ENCODE data around the gene FOXN3. TPM values are rescaled to one million over a fixed set of nuclear protein-coding genes. Genes with fewer than 3 reads are reported as not detected.

The FOXN3 gene
- total RNA-seq, 1 donor from 2014 or later, result 34.5 TPM

DNA sequence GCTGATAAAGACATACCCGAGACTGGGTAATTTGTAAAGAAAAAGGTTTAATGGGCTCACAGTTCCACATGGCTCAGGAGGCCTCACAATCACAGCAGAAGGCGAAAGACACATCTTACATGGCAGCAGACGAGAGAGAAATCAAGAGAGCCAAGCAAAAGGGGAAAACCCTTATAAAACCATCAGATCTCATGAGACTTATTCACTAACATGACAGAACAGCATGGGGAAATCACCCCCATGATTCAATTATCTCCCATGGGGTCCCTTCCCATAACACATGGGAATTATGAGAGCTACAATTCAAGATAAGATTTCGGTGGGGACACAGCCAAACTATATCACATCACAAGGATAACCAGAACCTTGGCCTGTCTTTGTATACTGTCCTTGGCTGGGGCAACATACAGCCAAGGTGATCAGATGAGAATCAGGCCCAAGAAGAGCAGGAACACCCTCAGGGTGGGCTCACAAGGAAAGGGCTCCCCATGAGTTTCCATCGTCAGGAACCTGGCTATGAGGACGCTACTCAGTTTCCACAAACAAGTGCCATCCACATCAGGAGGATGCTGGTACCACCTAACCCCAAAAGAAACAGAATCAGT is 152.7 kb downstream of the FOXN3 start:
- no peaks in the 10 kb centered on the region for H3K27me3 ChIP-seq (ENCODE audit: control insufficient read depth, insufficient read depth, low read length)
- TF ChIP-seq, protein P1, sequence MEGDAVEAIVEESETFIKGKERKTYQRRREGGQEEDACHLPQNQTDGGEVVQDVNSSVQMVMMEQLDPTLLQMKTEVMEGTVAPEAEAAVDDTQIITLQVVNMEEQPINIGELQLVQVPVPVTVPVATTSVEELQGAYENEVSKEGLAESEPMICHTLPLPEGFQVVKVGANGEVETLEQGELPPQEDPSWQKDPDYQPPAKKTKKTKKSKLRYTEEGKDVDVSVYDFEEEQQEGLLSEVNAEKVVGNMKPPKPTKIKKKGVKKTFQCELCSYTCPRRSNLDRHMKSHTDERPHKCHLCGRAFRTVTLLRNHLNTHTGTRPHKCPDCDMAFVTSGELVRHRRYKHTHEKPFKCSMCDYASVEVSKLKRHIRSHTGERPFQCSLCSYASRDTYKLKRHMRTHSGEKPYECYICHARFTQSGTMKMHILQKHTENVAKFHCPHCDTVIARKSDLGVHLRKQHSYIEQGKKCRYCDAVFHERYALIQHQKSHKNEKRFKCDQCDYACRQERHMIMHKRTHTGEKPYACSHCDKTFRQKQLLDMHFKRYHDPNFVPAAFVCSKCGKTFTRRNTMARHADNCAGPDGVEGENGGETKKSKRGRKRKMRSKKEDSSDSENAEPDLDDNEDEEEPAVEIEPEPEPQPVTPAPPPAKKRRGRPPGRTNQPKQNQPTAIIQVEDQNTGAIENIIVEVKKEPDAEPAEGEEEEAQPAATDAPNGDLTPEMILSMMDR (IDR thresholded peaks at IDR 0.05; ENCODE audit: insufficient read depth, low read length, poor library complexity, severe bottlenecking), result no peak
- DNase-seq (ENCODE audit: low read depth), result no peak

DNA sequence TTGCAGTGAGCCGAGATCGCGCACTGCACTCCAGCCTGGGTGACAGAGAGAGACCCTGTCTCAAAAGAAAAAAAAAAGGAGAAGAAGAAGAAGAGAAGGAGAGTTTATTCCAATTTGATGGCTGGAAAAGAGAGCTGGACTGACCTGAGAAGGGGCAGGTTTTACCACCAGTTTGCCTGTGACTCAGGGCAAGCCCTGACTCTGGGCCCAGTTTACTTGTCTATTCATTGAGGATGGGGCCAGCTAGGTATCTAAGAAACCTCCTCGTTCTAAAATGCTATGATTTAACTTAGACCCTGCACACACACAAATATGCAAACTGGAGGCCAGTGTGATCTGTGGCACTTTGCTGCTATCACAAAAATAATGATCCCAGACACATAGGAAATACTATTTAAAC is 155.0 kb downstream of the FOXN3 start:
- Histone ChIP-seq H3K4me3 (ENCODE audit: low read depth, low read length) (no peak overlapping the region), H3K36me3 (ENCODE audit: control insufficient read depth, insufficient read depth, low read length) (no peaks in the 10 kb centered on the region), H3K27me3 (ENCODE audit: control insufficient read depth, insufficient read depth, low read length) (no peaks in the 10 kb centered on the region)
- TF ChIP-seq, protein P1 (IDR thresholded peaks at IDR 0.05; ENCODE audit: insufficient read depth, low read length, poor library complexity, severe bottlenecking), result no peak
- no peak for DNase-seq (ENCODE audit: low read depth)

More for the DNA sequence above, 152.7 kb downstream of the FOXN3 start:
- Histone ChIP-seq H3K4me3 (ENCODE audit: low read depth, low read length) (no peak overlapping the region), H3K36me3 (ENCODE audit: control insufficient read depth, insufficient read depth, low read length) (no peaks in the 10 kb centered on the region)

DNA sequence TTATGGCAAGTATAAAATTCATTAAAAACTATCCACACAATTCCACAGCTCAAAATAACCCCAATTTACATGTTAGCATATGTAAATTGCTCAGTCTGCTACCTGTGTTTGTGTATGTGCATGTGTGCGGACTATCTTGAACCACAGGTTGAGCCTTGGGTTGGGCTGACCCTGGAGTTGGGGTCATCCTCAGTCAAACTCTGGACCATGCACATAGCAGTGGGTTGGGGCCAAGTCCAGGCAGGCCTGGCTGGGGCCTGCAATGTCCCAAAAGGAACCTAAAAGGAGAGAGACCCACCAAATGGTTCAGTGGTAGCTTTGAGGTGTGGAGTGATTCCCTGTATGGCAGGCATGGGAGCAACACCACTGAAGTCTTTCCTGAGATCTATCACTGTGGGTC is 156.1 kb downstream of the FOXN3 start:
- TF ChIP-seq, protein P1 (IDR thresholded peaks at IDR 0.05; ENCODE audit: insufficient read depth, low read length, poor library complexity, severe bottlenecking), result no peak
- H3K36me3 ChIP-seq (ENCODE audit: control insufficient read depth, insufficient read depth, low read length), result no peaks in the 10 kb centered on the region
- no peak for DNase-seq (ENCODE audit: low read depth)
- no peak overlapping the region for H3K4me3 ChIP-seq (ENCODE audit: low read depth, low read length)
- no peaks in the 10 kb centered on the region for H3K27me3 ChIP-seq (ENCODE audit: control insufficient read depth, insufficient read depth, low read length)

DNA sequence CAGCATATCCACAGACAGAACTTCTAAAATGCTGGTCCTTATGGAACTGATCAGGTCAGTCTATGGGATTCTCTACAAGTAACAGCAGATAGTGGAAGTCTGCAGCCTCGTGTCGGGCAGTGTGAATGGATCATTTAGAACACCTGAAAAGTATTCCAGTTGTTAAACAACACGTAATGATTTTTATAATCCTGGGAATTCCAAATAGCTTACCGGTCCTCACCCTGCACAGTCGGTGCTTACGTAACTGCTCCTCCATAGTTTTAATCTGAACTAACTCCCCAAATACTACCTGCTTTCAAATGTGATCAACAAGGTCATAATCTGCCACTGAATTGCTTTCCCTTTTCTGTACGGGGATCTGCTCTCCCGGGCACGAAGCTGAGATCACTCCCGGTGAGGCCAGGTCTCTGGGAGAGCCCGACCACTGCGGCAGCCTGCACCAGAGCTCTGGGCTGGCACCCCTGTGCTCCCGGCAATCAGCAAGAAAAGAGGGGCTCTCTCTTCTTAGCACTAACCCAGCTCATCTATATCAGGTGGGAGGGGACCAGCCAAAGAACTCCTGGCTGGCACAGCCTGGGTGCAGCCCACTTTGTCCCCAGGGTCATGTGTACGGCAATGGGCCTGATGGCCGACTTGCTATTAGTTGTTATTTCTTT is 157.0 kb downstream of the FOXN3 start:
- Histone ChIP-seq H3K36me3 (ENCODE audit: control insufficient read depth, insufficient read depth, low read length) (no peaks in the 10 kb centered on the region), H3K27me3 (ENCODE audit: control insufficient read depth, insufficient read depth, low read length) (no peaks in the 10 kb centered on the region), H3K4me3 (ENCODE audit: low read depth, low read length) (no peak overlapping the region)
- TF ChIP-seq, protein P1 (IDR thresholded peaks at IDR 0.05; ENCODE audit: insufficient read depth, low read length, poor library complexity, severe bottlenecking), result no peak
- no peak for DNase-seq (ENCODE audit: low read depth)

DNA sequence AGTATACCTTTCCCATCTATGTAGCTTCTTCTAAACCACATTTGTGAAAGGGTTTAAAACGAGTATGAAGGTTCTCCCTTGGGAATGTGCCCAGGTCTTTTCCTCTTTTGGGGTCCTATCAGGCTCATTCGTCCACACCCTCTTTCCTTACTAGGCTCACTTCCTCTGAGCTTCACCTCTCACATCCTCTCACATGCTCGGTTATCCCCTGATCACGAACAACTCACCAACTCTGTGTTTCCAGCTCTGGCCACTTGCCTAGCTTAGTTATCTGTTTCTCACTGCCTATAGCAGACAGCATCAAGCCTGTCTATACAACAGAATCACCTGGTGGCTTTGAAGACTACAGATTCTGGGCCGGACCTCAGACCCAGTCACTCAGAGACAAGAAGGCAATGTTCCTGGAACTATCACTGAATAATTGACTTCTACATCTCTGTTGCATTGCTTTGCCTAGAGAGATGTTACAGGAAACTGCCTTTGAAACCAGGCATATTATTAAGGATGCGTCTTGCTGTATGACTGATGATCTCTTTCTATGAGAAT is 158.2 kb downstream of the FOXN3 start:
- Histone ChIP-seq H3K27me3 (ENCODE audit: control insufficient read depth, insufficient read depth, low read length) (no peaks in the 10 kb centered on the region), H3K4me3 (ENCODE audit: low read depth, low read length) (no peak overlapping the region), H3K36me3 (ENCODE audit: control insufficient read depth, insufficient read depth, low read length) (no peaks in the 10 kb centered on the region)
- TF ChIP-seq, protein P1 (IDR thresholded peaks at IDR 0.05; ENCODE audit: insufficient read depth, low read length, poor library complexity, severe bottlenecking), result no peak
- no peak for DNase-seq (ENCODE audit: low read depth)

Data from kidney epithelial cell (primary cell).